Activated CD4-positive, alpha-beta memory T cell treated with anti-CD3 and anti-CD28 coated beads for 36 hours (primary cell): ENCODE results near the gene PRPSAP2. TPM values are rescaled to one million over a fixed set of nuclear protein-coding genes. Genes with fewer than 3 reads are reported as not detected.

Experiments
- CTCF ChIA-PET: fragments of 350-600 bp; sonication (Branson Sonifier 250); formaldehyde crosslinking; loops from one replicate; lab custom pipeline; 2021; ENCODE audit warnings: antibody characterized with exemption, inconsistent platforms; lab: Charles Lee
- POLR2A ChIA-PET: fragments of 350-600 bp; sonication (Branson Sonifier 250); formaldehyde crosslinking; loops from one replicate; lab custom pipeline; 2021; ENCODE audit warnings: antibody characterized with exemption; lab: Charles Lee
- DNase-seq: peaks from one replicate; pipeline ENCODE4 v3.0.0-alpha.2; 2020
- H3K27ac Mint-ChIP-seq: one replicate; pipeline ENCODE4 v1.8.0; 2021; ENCODE audit warnings: mixed read lengths
- H3K27me3 Mint-ChIP-seq: one replicate; pipeline ENCODE4 v1.8.0; 2021; ENCODE audit warnings: mixed read lengths
- H3K36me3 Mint-ChIP-seq: one replicate; pipeline ENCODE4 v1.8.0; 2021; ENCODE audit warnings: mixed read lengths
- H3K4me1 Mint-ChIP-seq: one replicate; pipeline ENCODE4 v1.8.0; 2021; ENCODE audit warnings: low read depth, mixed read lengths
- H3K4me3 Mint-ChIP-seq: one replicate; pipeline ENCODE4 v1.8.0; 2021; ENCODE audit warnings: mild to moderate bottlenecking, mixed read lengths
- H3K9me3 Mint-ChIP-seq: one replicate; pipeline ENCODE4 v1.8.0; 2021; ENCODE audit warnings: mixed read lengths
- intact Hi-C: fragments of 100-400 bp; cut with micrococcal nuclease; formaldehyde crosslinking; loops from one replicate; pipeline ENCODE4 v1.15.1; 2023
- total RNA-seq, 2 experiments: library from RNA; stranded (reverse); gene quantifications; one replicate each; pipeline ENCODE4 v1.2.3, GENCODE V29; 2021

Gene PRPSAP2
- total RNA-seq, 2 experiments from 2014 or later = 41.9 to 42.5 TPM

- H3K4me3 Mint-ChIP-seq = no peak overlapping the region
- H3K36me3 Mint-ChIP-seq = peaks cover 6% of the 10 kb centered on the region
- no peak for DNase-seq
- CTCF ChIA-PET = no interaction called here
- POLR2A ChIA-PET = no interaction called here
- no peaks in the 10 kb centered on the region for H3K27me3 Mint-ChIP-seq
- intact Hi-C loops = no loop called here
- peaks cover 8% of the 10 kb centered on the region for H3K4me1 Mint-ChIP-seq
- no peaks in the 10 kb centered on the region for H3K9me3 Mint-ChIP-seq
- H3K27ac Mint-ChIP-seq = no peak overlapping the region
Observed at GRCh38 chr17:18966831-18967624, 109.1 kb downstream of the PRPSAP2 start.

DNA sequence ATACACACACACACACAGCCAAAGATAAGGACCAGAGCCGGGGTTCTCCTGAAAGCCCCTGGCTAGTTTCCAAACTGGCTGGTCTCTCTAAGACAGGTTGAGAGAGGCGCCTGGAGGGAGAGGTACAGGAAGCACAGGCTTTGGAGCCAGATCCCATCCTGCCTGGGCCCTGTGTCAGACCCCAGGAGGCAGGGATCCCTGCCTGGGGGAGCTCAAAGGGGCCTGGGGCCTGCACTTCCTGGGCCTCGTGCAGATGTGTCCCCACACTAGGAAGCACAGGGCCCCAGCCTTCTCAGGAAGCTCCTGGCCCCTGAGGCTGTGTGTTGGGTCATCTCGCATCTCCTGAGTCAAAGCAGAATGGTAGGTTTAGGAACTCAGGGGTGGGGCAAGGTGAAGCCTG, 110.0 kb downstream of the PRPSAP2 start:
- CTCF ChIA-PET = no interaction called here
- intact Hi-C loops = no loop called here
- Mint-ChIP-seq H3K36me3 (peaks cover 6% of the 10 kb centered on the region), H3K4me3 (no peak overlapping the region), H3K9me3 (no peaks in the 10 kb centered on the region), H3K27ac (no peak overlapping the region), H3K27me3 (no peaks in the 10 kb centered on the region), H3K4me1 (peaks cover 3% of the 10 kb centered on the region)
- DNase-seq = no peak
- POLR2A ChIA-PET = no interaction called here

GRCh38 chr17:18968345-18968744, 110.4 kb downstream of the PRPSAP2 start:
- peaks cover 8% of the 10 kb centered on the region for H3K36me3 Mint-ChIP-seq
- ChIA-PET POLR2A (no interaction called here), CTCF (no interaction called here)
- H3K4me1 Mint-ChIP-seq = peaks cover 3% of the 10 kb centered on the region
- H3K4me3 Mint-ChIP-seq = no peak overlapping the region
- no peak for DNase-seq
- intact Hi-C loops = no loop called here
- H3K9me3 Mint-ChIP-seq = no peaks in the 10 kb centered on the region
- no peaks in the 10 kb centered on the region for H3K27me3 Mint-ChIP-seq
- H3K27ac Mint-ChIP-seq = no peak overlapping the region

- CTCF ChIA-PET = interaction anchor here (1.7 kb wide), 1 partner anchor 8 kb away, joined by 12 read pairs; no protein-coding TSS in a partner anchor
- H3K27me3 Mint-ChIP-seq = no peaks in the 10 kb centered on the region
- no peaks in the 10 kb centered on the region for H3K9me3 Mint-ChIP-seq
- DNase-seq = no peak
- H3K36me3 Mint-ChIP-seq = peaks cover 10% of the 10 kb centered on the region
- no peak overlapping the region for H3K4me3 Mint-ChIP-seq
- POLR2A ChIA-PET = no interaction called here
- no peak overlapping the region for H3K27ac Mint-ChIP-seq
- intact Hi-C loops = no loop called here
- peaks cover 4% of the 10 kb centered on the region for H3K4me1 Mint-ChIP-seq
Observed at GRCh38 chr17:18968945-18969887, 111.3 kb downstream of the PRPSAP2 start.

DNA sequence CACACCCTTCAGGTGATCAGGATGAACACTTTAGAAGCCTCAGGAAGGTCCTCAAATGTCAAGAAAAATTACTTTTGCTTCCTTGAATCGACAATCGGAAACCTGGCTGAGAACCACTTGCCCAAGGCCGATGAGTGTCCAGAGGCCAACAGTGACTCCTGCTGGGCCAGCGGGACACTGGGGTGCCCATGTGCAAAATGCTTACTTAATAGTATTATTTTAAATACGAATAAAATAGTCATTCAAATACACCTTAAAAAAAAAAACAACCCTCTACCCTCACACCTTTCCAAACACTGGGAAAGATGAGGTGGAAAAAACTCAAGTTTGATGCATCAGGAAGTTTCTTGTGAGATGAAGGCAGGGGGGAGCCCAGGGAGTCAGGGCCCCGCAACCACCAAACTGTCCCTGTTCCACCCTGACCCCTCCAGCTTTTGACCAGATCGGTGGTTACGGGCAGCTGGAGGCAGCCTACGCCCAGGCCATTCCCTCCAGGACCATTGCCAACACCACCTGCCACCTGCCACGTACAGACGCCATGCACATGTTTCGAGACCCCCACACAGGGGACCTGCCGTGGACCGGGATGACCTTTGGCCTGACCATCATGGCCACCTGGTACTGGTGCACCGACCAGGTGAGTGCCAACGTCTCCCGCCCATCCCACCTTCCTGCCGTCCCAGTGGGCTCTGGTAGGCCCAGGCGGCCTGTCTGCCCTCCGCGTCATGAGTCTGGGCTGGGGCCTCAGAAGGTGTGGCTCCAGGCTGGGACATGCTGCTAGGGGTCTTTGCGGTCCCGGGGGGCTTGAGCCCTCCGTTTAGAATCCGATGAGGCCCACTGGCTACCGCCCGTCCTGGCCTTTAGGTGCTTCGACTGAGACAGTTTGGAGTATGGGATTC, 112.9 kb downstream of the PRPSAP2 start:
- ChIA-PET CTCF (interaction anchor here (1.7 kb wide), 1 partner anchor 10 kb away, joined by 12 read pairs; no protein-coding TSS in a partner anchor), POLR2A (no interaction called here)
- DNase-seq = no peak
- Mint-ChIP-seq H3K27ac (no peak overlapping the region), H3K9me3 (no peaks in the 10 kb centered on the region), H3K27me3 (no peaks in the 10 kb centered on the region), H3K36me3 (peaks cover 10% of the 10 kb centered on the region), H3K4me1 (peaks cover 12% of the 10 kb centered on the region), H3K4me3 (no peak overlapping the region)
- intact Hi-C loops = loop anchor here (10.0 kb wide), 1 partner anchor 46 kb away; no protein-coding TSS in a partner anchor

GRCh38 chr17:18971801-18972200, 113.9 kb downstream of the PRPSAP2 start:
- ChIA-PET CTCF (interaction anchor here (1.6 kb wide), 1 partner anchor 11 kb away, joined by 4 read pairs; no protein-coding TSS in a partner anchor), POLR2A (no interaction called here)
- Mint-ChIP-seq H3K27ac (no peak overlapping the region), H3K27me3 (no peaks in the 10 kb centered on the region), H3K4me1 (peaks cover 12% of the 10 kb centered on the region), H3K9me3 (no peaks in the 10 kb centered on the region), H3K36me3 (peaks cover 13% of the 10 kb centered on the region), H3K4me3 (no peak overlapping the region)
- no peak for DNase-seq
- intact Hi-C loops = loop anchor here (10.0 kb wide), 1 partner anchor 47 kb away; no protein-coding TSS in a partner anchor

GRCh38 chr17:18974407-18975149, 116.6 kb downstream of the PRPSAP2 start:
- H3K4me3 Mint-ChIP-seq = no peak overlapping the region
- H3K9me3 Mint-ChIP-seq = no peaks in the 10 kb centered on the region
- CTCF ChIA-PET = interaction anchor here (2.9 kb wide), 1 partner anchor 14 kb away, joined by 17 read pairs; no protein-coding TSS in a partner anchor
- no peaks in the 10 kb centered on the region for H3K27me3 Mint-ChIP-seq
- intact Hi-C loops = loop anchor here (10.0 kb wide), 1 partner anchor 50 kb away; no protein-coding TSS in a partner anchor
- H3K4me1 Mint-ChIP-seq = peaks cover 12% of the 10 kb centered on the region
- peaks cover 14% of the 10 kb centered on the region for H3K36me3 Mint-ChIP-seq
- POLR2A ChIA-PET = interaction anchor here (1.0 to 1.2 kb wide), 2 partner anchors 30 to 41 kb away, joined by 3 read pairs; partner anchors contain the start of gene FAM83G
- DNase-seq = peak; percentile 62
- H3K27ac Mint-ChIP-seq = peak overlapping the region; percentile 10

- intact Hi-C loops = loop anchor here (10.0 kb wide), 1 partner anchor 51 kb away; no protein-coding TSS in a partner anchor
- Mint-ChIP-seq H3K9me3 (no peaks in the 10 kb centered on the region), H3K27me3 (no peaks in the 10 kb centered on the region), H3K4me3 (no peak overlapping the region), H3K27ac (no peak overlapping the region), H3K36me3 (peaks cover 8% of the 10 kb centered on the region), H3K4me1 (peaks cover 9% of the 10 kb centered on the region)
- ChIA-PET POLR2A (interaction anchor here (1.2 kb wide), 1 partner anchor 29 kb away, joined by 3 read pairs; the partner anchor contains the start of gene FAM83G), CTCF (interaction anchor here (0.7 to 2.9 kb wide), 2 partner anchors 15 to 667 kb away, joined by 3 to 17 read pairs; no protein-coding TSS in a partner anchor)
- DNase-seq = no peak
Observed at GRCh38 chr17:18975597-18975996, 117.7 kb downstream of the PRPSAP2 start.

GRCh38 chr17:18976201-18976600, 118.3 kb downstream of the PRPSAP2 start:
- Mint-ChIP-seq H3K27me3 (no peaks in the 10 kb centered on the region), H3K27ac (no peak overlapping the region), H3K9me3 (no peaks in the 10 kb centered on the region), H3K4me3 (no peak overlapping the region), H3K36me3 (peaks cover 8% of the 10 kb centered on the region), H3K4me1 (peaks cover 9% of the 10 kb centered on the region)
- intact Hi-C loops = loop anchor here (10.0 kb wide), 1 partner anchor 51 kb away; no protein-coding TSS in a partner anchor
- POLR2A ChIA-PET = no interaction called here
- DNase-seq = no peak
- CTCF ChIA-PET = interaction anchor here (0.9 to 2.9 kb wide), 2 partner anchors 15 to 21 kb away, joined by 3 to 17 read pairs; no protein-coding TSS in a partner anchor

GRCh38 chr17:18977021-18977420, 119.1 kb downstream of the PRPSAP2 start:
- H3K27me3 Mint-ChIP-seq = no peaks in the 10 kb centered on the region
- peaks cover 8% of the 10 kb centered on the region for H3K36me3 Mint-ChIP-seq
- no peaks in the 10 kb centered on the region for H3K9me3 Mint-ChIP-seq
- ChIA-PET CTCF (interaction anchor here (2.4 kb wide), 1 partner anchor 16 kb away, joined by 8 read pairs; no protein-coding TSS in a partner anchor), POLR2A (no interaction called here)
- DNase-seq = no peak
- H3K4me1 Mint-ChIP-seq = peaks cover 9% of the 10 kb centered on the region
- no peak overlapping the region for H3K4me3 Mint-ChIP-seq
- intact Hi-C loops = loop anchor here (10.0 kb wide), 1 partner anchor 52 kb away; no protein-coding TSS in a partner anchor
- H3K27ac Mint-ChIP-seq = no peak overlapping the region
